ENCODE measurements around the gene NPSR1. TPM values are rescaled to one million over a fixed set of nuclear protein-coding genes. Genes with fewer than 3 reads are reported as not detected.
"Not testable (repeated sequence)": the region's sequence is repeated elsewhere in the genome, so short reads cannot be mapped to it uniquely, and the experiment has no call there.

NPSR1 gene
- not detected in 2 replicates for total RNA-seq (2014; rRNA removed; shearing (Covaris generic); ENCODE audit: low replicate concordance)

DNA sequence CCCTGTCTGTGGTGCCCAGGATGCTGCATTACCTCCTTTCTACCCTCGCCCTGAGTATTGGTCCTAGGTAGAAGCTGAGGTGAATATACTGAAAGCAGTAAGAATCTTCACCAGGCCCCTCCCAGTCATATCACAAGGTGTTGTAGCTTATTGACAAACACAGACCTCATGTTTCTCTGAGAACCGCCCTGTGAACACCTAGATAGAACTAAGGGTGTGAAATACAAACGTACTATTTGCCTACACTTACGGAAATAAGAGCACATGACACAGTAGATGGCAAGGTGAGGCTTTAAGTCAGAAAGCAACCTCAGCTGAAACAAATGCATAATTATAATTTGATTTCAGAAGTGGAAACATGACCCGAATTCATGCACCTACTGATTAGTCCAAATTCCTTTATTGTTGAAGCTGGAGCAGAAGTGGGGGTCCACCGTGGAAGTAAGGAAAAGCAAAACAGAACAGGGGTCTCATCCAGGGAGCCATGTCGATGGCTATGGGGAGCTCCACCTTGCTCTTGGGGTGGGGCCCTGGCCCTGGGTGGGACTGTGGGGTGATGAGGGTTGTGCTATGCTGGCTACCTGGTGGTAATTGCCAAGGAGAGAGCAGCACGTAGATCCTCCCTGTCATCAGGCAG, at the start of gene NPSR1:
NPSR1 (plus strand) TSS at position 587 of the 637 bp plus-strand sequence. CDS start 195 bp downstream, outside the sequence.
- DNase-seq (ENCODE audit: low read depth), result no peak
- in situ Hi-C loops (cut with HindIII; ENCODE audit: low pct_unique_long_range_greater_than_20kb, low sequenced_read_pairs), result no loop called here

DNA sequence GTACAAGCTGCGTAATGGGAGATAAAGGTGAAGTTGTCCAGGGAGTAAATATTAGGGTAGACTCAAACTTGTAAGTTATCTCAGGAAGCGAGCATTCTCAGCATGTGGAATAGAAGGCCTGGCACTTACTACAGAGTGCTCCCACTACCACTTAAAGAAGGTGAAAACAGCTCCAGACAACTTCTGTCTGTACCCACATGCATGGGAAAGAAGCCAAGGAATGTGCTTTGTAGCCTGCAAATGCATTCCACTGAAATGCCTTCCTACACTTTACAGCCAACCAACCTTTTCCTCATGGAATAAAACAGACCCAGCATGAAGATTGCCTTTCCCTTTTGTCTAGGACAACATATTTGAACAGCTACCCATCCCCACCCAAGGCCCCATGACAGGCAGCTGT, 45.4 kb upstream of the NPSR1 start:
- in situ Hi-C loops (cut with HindIII; ENCODE audit: low pct_unique_long_range_greater_than_20kb, low sequenced_read_pairs), result no loop called here
- no peak for DNase-seq (ENCODE audit: low read depth)

- in situ Hi-C loops (cut with HindIII; ENCODE audit: low pct_unique_long_range_greater_than_20kb, low sequenced_read_pairs), result no loop called here
- DNase-seq (ENCODE audit: low read depth), result no peak
Observed at GRCh38 chr7:34620425-34620824, 37.6 kb upstream of the NPSR1 start.

GRCh38 chr7:34622182-34622581, 35.8 kb upstream of the NPSR1 start:
- in situ Hi-C loops (cut with HindIII; ENCODE audit: low pct_unique_long_range_greater_than_20kb, low sequenced_read_pairs), result no loop called here
- DNase-seq (ENCODE audit: low read depth), result no peak

GRCh38 chr7:34622771-34623250, 35.2 kb upstream of the NPSR1 start:
- no peak for DNase-seq (ENCODE audit: low read depth)
- in situ Hi-C loops (cut with HindIII; ENCODE audit: low pct_unique_long_range_greater_than_20kb, low sequenced_read_pairs), result no loop called here

DNA sequence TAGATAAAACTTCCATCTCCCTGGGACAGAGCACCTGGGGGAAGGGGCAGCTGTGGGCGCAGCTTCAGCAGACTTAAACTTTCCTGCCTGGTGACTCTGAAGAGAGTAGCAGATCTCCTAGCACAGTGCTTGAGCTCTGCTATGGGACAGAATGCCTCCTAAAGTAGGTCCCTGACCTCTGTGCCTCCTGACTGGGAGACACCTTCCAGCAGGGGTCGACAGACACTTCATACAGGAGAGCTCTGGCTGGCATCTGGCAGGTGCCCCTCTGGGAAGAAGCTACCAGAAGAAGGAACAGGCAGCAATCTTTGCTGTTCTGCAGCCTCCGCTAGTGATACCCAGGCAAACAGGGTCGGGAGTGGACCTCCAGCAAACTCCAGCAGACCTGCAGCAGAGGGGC, 29.4 kb upstream of the NPSR1 start:
- in situ Hi-C loops (cut with HindIII; ENCODE audit: low pct_unique_long_range_greater_than_20kb, low sequenced_read_pairs); DNase-seq (ENCODE audit: low read depth): not testable (repeated sequence)

GRCh38 chr7:34652809-34653208, 5.2 kb upstream of the NPSR1 start:
- in situ Hi-C loops (cut with HindIII; ENCODE audit: low pct_unique_long_range_greater_than_20kb, low sequenced_read_pairs), result no loop called here
- DNase-seq (ENCODE audit: low read depth), result peak; percentile 4

GRCh38 chr7:34653787-34654186, 4.2 kb upstream of the NPSR1 start:
- in situ Hi-C loops (cut with HindIII; ENCODE audit: low pct_unique_long_range_greater_than_20kb, low sequenced_read_pairs), result no loop called here
- no peak for DNase-seq (ENCODE audit: low read depth)

GRCh38 chr7:34655384-34655783, 2.6 kb upstream of the NPSR1 start:
- DNase-seq (ENCODE audit: low read depth), result peak; percentile 73
- in situ Hi-C loops (cut with HindIII; ENCODE audit: low pct_unique_long_range_greater_than_20kb, low sequenced_read_pairs), result no loop called here

DNA sequence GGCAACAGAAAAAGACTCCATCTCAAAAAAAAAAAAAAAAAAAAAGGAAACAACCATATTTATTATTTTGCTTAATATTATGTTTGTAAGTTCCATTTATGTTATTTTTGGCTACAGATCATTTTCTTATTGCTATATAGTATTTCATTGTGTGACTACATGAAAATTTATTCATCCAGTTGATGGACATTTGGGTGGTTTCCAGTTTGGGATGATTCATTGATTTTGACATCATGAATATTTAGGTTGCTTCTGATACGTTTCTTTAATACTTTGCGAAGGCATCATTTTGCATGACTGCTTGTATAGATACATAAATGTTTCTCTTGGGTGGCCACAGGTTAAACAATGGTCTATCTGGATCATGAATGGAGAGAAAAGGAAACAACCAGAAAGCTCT, 2.0 kb upstream of the NPSR1 start:
- DNase-seq (ENCODE audit: low read depth), result peak; percentile 10
- in situ Hi-C loops (cut with HindIII; ENCODE audit: low pct_unique_long_range_greater_than_20kb, low sequenced_read_pairs), result no loop called here

GRCh38 chr7:34659472-34660075, 1.6 kb downstream of the NPSR1 start:
- in situ Hi-C loops (cut with HindIII; ENCODE audit: low pct_unique_long_range_greater_than_20kb, low sequenced_read_pairs), result no loop called here
- DNase-seq (ENCODE audit: low read depth), result no peak

GRCh38 chr7:34662058-34662708, 4.2 kb downstream of the NPSR1 start:
- no peak for DNase-seq (ENCODE audit: low read depth)
- in situ Hi-C loops (cut with HindIII; ENCODE audit: low pct_unique_long_range_greater_than_20kb, low sequenced_read_pairs), result no loop called here

- no peak for DNase-seq (ENCODE audit: low read depth)
- in situ Hi-C loops (cut with HindIII; ENCODE audit: low pct_unique_long_range_greater_than_20kb, low sequenced_read_pairs), result no loop called here
Observed at GRCh38 chr7:34664755-34665154, 6.7 kb downstream of the NPSR1 start.

DNA sequence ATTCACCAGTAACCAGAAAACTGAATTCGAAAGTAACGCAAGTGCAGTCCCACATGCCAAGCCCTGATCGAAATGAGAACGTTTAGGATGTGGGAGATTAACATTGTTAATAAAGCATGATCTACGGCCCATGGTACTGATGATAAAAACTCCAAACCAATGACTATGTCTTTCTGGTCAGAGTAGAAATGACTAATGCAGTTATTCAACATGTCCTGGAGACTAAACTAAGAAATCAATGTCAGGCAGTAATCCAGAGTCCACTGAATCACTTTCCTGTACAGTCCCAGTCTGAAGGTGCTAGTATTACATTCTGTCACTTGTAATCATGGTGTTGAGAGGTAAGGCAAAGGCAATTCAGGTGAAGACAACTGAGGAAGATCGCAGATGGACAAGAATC, 14.4 kb downstream of the NPSR1 start:
- no peak for DNase-seq (ENCODE audit: low read depth)
- in situ Hi-C loops (cut with HindIII; ENCODE audit: low pct_unique_long_range_greater_than_20kb, low sequenced_read_pairs), result no loop called here

GRCh38 chr7:34673066-34673465, 15.0 kb downstream of the NPSR1 start:
- in situ Hi-C loops (cut with HindIII; ENCODE audit: low pct_unique_long_range_greater_than_20kb, low sequenced_read_pairs), result no loop called here
- DNase-seq (ENCODE audit: low read depth), result no peak

GRCh38 chr7:34675749-34676374, 17.8 kb downstream of the NPSR1 start:
- DNase-seq (ENCODE audit: low read depth), result peak; percentile 6
- in situ Hi-C loops (cut with HindIII; ENCODE audit: low pct_unique_long_range_greater_than_20kb, low sequenced_read_pairs), result no loop called here

GRCh38 chr7:34677491-34677890, 19.5 kb downstream of the NPSR1 start:
- DNase-seq (ENCODE audit: low read depth), result no peak
- in situ Hi-C loops (cut with HindIII; ENCODE audit: low pct_unique_long_range_greater_than_20kb, low sequenced_read_pairs), result no loop called here

DNA sequence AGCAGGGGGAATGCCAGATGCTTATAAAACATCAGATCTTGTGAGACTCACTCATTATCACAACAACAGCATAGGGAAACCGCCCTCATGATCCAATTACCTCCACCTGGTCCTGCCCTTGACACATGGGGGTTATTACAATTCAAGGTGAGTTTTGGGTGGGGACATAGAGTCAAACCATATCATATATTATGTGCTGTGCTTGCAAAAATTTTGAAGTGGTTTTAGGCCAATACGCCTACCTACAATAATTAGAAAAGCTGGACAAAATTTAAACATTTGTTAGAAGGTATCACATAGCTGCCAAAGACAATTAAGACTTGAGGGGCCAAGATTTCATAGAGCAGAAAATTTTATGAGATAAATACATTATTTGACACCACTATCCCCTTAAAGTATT, 29.5 kb downstream of the NPSR1 start:
- in situ Hi-C loops (cut with HindIII; ENCODE audit: low pct_unique_long_range_greater_than_20kb, low sequenced_read_pairs), result no loop called here
- DNase-seq (ENCODE audit: low read depth), result no peak

- DNase-seq (ENCODE audit: low read depth), result no peak
Observed at GRCh38 chr7:34696415-34696814, 38.4 kb downstream of the NPSR1 start.

More at GRCh38 chr7:34696415-34696814, 38.4 kb downstream of the NPSR1 start:
- in situ Hi-C loops (cut with HindIII; ENCODE audit: low pct_unique_long_range_greater_than_20kb, low sequenced_read_pairs), result no loop called here

Data from Caki2 (cell line).